GM19043 (cell line): ENCODE results near the gene ARHGAP26.

ENCODE experiments used
- ATAC-seq: cut with Tn5 transposase; IDR thresholded peaks from one replicate; pipeline ENCODE4 v1.9.1; 2021; ENCODE audit warnings: low read depth; ENCODE audit not compliant: unreplicated experiment

Gene ARHGAP26

GRCh38 chr5:143142596-143143435, 372.6 kb downstream of the ARHGAP26 start:
- no peak for ATAC-seq

- no peak for ATAC-seq
Observed at GRCh38 chr5:143143973-143144372, 373.8 kb downstream of the ARHGAP26 start.

- no peak for ATAC-seq
Observed at GRCh38 chr5:143145243-143146160, 375.3 kb downstream of the ARHGAP26 start.

GRCh38 chr5:143146161-143146560, 376.0 kb downstream of the ARHGAP26 start:
- no peak for ATAC-seq

GRCh38 chr5:143147383-143147782, 377.2 kb downstream of the ARHGAP26 start:
- no peak for ATAC-seq

GRCh38 chr5:143147902-143148301, 377.7 kb downstream of the ARHGAP26 start:
- ATAC-seq, result no peak

- ATAC-seq, result no peak
Observed at GRCh38 chr5:143148771-143149170, 378.6 kb downstream of the ARHGAP26 start.

- no peak for ATAC-seq
Observed at GRCh38 chr5:143149759-143150158, 379.6 kb downstream of the ARHGAP26 start.

- ATAC-seq, result no peak
Observed at GRCh38 chr5:143151056-143151700, 381.0 kb downstream of the ARHGAP26 start.

- no peak for ATAC-seq
Observed at GRCh38 chr5:143152445-143152844, 382.3 kb downstream of the ARHGAP26 start.

GRCh38 chr5:143153332-143154119, 383.3 kb downstream of the ARHGAP26 start:
- ATAC-seq, result no peak

GRCh38 chr5:143154510-143155370, 384.6 kb downstream of the ARHGAP26 start:
- ATAC-seq, result no peak

GRCh38 chr5:143155455-143155854, 385.3 kb downstream of the ARHGAP26 start:
- ATAC-seq, result no peak

GRCh38 chr5:143156086-143156485, 385.9 kb downstream of the ARHGAP26 start:
- ATAC-seq, result no peak

GRCh38 chr5:143156572-143156971, 386.4 kb downstream of the ARHGAP26 start:
- ATAC-seq, result no peak

GRCh38 chr5:143159031-143159430, 388.9 kb downstream of the ARHGAP26 start:
- ATAC-seq, result no peak

GRCh38 chr5:143161885-143162540, 391.8 kb downstream of the ARHGAP26 start:
- no peak for ATAC-seq

GRCh38 chr5:143162810-143163209, 392.6 kb downstream of the ARHGAP26 start:
- ATAC-seq, result no peak

- ATAC-seq, result no peak
Observed at GRCh38 chr5:143164557-143164956, 394.4 kb downstream of the ARHGAP26 start.
